Adrenal gland (tissue), 12 donors: Measurements from ENCODE around the gene ACBD6. TPM values are rescaled to one million over a fixed set of nuclear protein-coding genes. Genes with fewer than 3 reads are reported as not detected.

Experiments
- DNase-seq, 7 donors: peaks; one replicate each; pipeline ENCODE4 v3.0.0-alpha.2; 2019 to 2020
- H3K27ac ChIP-seq, 5 donors: fragments of 200-600 bp; sonication (generic) in 4 of 5; 1 replicate in 3 of 5; 2 replicates in 2 of 5; pipeline versions ENCODE4 v1.5.1 to v1.8.0; 2016 to 2020; ENCODE audit warnings: mild to moderate bottlenecking in 1 of 5
- H3K27me3 ChIP-seq: fragments of 200-600 bp; 2 replicates; pipeline ENCODE4 v1.8.0; 2021
- H3K36me3 ChIP-seq, 2 donors: fragments of 200-600 bp; replicated peaks in 1 of 2; 1 replicate in 1 of 2; 2 replicates in 1 of 2; pipeline versions ENCODE4 v1.5.1 to v1.8.0; 2018 to 2022
- H3K4me1 ChIP-seq, 2 donors: fragments of 200-600 bp; replicated peaks in 1 of 2; 1 replicate in 1 of 2; 2 replicates in 1 of 2; pipeline versions ENCODE4 v1.5.1 to v1.8.0; 2018 to 2021
- H3K4me3 ChIP-seq, 4 donors: fragments of 200-600 bp; sonication (generic) in 3 of 4; one replicate each; pipeline ENCODE4 v1.5.1; 2016 to 2018
- H3K9me3 ChIP-seq, 3 donors: fragments of 200-600 bp; sonication (generic) in 1 of 3; replicated peaks in 1 of 3; 1 replicate in 2 of 3; 2 replicates in 1 of 3; pipeline versions ENCODE4 v1.5.1 to v1.8.0; 2016 to 2021
- CTCF ChIP-seq, 6 experiments: fragments of 450-650 bp in 4 of 6; fragments of 200-600 bp in 2 of 6; sonication (generic) in 1 of 6; IDR thresholded peaks; 1 replicate in 5 of 6; 2 replicates in 1 of 6; pipeline versions ENCODE4 v1.5.1 to v1.8.0; 2016 to 2021; ENCODE audit warnings: antibody characterized with exemption in 6 of 6, mild to moderate bottlenecking in 2 of 6, moderate library complexity in 1 of 6
- POLR2A ChIP-seq, 2 donors: fragments of 450-650 bp; IDR thresholded peaks; one replicate each; pipeline ENCODE4 v1.6.1; 2017; ENCODE audit warnings: antibody characterized with exemption in 2 of 2, mild to moderate bottlenecking in 2 of 2, moderate library complexity in 1 of 2
- WGBS, 4 donors: extraction: QIAGEN DNeasy Blood & Tissue Kit in 2 of 4; methylation state at CpG; one replicate each; pipeline versions ENCODE4 v1.1.5 to v1.1.7; 2013 to 2017; 5-methylcytosine and 5-hydroxymethylcytosine counted together
- intact Hi-C, 2 donors: fragments of 100-400 bp; cut with DNase I; formaldehyde crosslinking; loops; one replicate each; pipeline versions ENCODE4 v1.14.1 to v1.15.0; 2022 to 2023
- polyA plus RNA-seq, 3 donors: library from polyadenylated mRNA; stranded (reverse); fragments of 200-250 nt in 2 of 3; fragments of 350-450 nt in 1 of 3; fragmentation: Illumina TruSeq in 1 of 3; extraction: RNeasy Lipid Tissue Mini Kit (QIAGEN cat#74804) in 1 of 3; gene quantifications; one replicate each; pipeline ENCODE4 v1.2.3, GENCODE V29; 2013 to 2014
- total RNA-seq, 9 donors: library from RNA; depleted of rRNA in 4 of 9; stranded (reverse); fragments of >200 nt in 4 of 9; fragments of 120-200 nt in 1 of 9; fragmentation: NEBNext Ultra II Directional in 1 of 9; extraction: Animal tissue kit (Norgen Biotek cat#: 25700) in 1 of 9; gene quantifications; one replicate each; pipeline versions ENCODE4 v1.1.0 to v1.2.4, GENCODE V29; 2013 to 2023
- donor health status: healthy with polysubstance abuse.
- donor health status: Bipolar disorder and iron deficiency.
- donor health status: DM: yes; HTN: yes; CAD: no.
- donor health status: DM: no; HTN: no; CAD: no.
- donor health status: DM: no; HTN: no; CAD: no.
- donor health status: DM: yes; HTN: yes; CAD: no.

The ACBD6 gene
- total and polyA plus RNA-seq, 12 donors, result 28.7 to 75.1 (median 36.6) TPM

GRCh38 chr1:180440335-180440734, 62.0 kb downstream of the ACBD6 start:
- WGBS, 4 donors, result 54 to 74% (median 72%) methylated on average over 1 of the region's 1 CpG
- no peak for DNase-seq

GRCh38 chr1:180435566-180435965, 66.8 kb downstream of the ACBD6 start:
- no peaks in the 10 kb centered on the region for H3K36me3 ChIP-seq

More at GRCh38 chr1:180440335-180440734, 62.0 kb downstream of the ACBD6 start:
- no peaks in the 10 kb centered on the region for H3K4me1 ChIP-seq
- no peak overlapping the region for H3K27ac ChIP-seq
- H3K27me3 ChIP-seq, result no peaks in the 10 kb centered on the region
- intact Hi-C loops, result no loop called here
- no peak overlapping the region for H3K4me3 ChIP-seq
- TF ChIP-seq CTCF (IDR thresholded peaks at IDR 0.05) (no peak), POLR2A (IDR thresholded peaks at IDR 0.05) (no peak)
- no peaks in the 10 kb centered on the region for H3K9me3 ChIP-seq
- no peaks in the 10 kb centered on the region for H3K36me3 ChIP-seq

GRCh38 chr1:180433873-180434272, 68.5 kb downstream of the ACBD6 start:
- DNase-seq, result no peak
- H3K9me3 ChIP-seq, result no peaks in the 10 kb centered on the region
- H3K27me3 ChIP-seq, result no peaks in the 10 kb centered on the region
- intact Hi-C loops, result no loop called here
- H3K4me1 ChIP-seq, result no peaks in the 10 kb centered on the region
- H3K4me3 ChIP-seq, result no peak overlapping the region
- H3K27ac ChIP-seq, result no peak overlapping the region
- TF ChIP-seq CTCF (IDR thresholded peaks at IDR 0.05) (no peak), POLR2A (IDR thresholded peaks at IDR 0.05) (no peak)
- 91 to 100% (median 94%) methylated on average over 2 of the region's 2 CpGs for WGBS, 4 donors
- no peaks in the 10 kb centered on the region for H3K36me3 ChIP-seq

More at GRCh38 chr1:180435566-180435965, 66.8 kb downstream of the ACBD6 start:
- no peaks in the 10 kb centered on the region for H3K4me1 ChIP-seq
- 93 to 98% (median 97%) methylated on average over 7 of the region's 7 CpGs for WGBS, 4 donors
- H3K27ac ChIP-seq, result no peak overlapping the region
- no peaks in the 10 kb centered on the region for H3K27me3 ChIP-seq
- no peak for TF ChIP-seq POLR2A (IDR thresholded peaks at IDR 0.05)
- TF ChIP-seq CTCF (IDR thresholded peaks at IDR 0.05), result no peak
- no peaks in the 10 kb centered on the region for H3K9me3 ChIP-seq
- DNase-seq, result no peak
- intact Hi-C loops, result no loop called here
- no peak overlapping the region for H3K4me3 ChIP-seq

GRCh38 chr1:180431683-180432082, 70.7 kb downstream of the ACBD6 start:
- no peak overlapping the region for H3K27ac ChIP-seq
- no peak overlapping the region for H3K4me3 ChIP-seq
- TF ChIP-seq CTCF (IDR thresholded peaks at IDR 0.05) (no peak), POLR2A (IDR thresholded peaks at IDR 0.05) (no peak)
- H3K27me3 ChIP-seq, result no peaks in the 10 kb centered on the region
- no peak for DNase-seq
- 95 to 97% (median 96%) methylated on average over 6 of the region's 6 CpGs for WGBS, 4 donors
- no peaks in the 10 kb centered on the region for H3K36me3 ChIP-seq
- intact Hi-C loops, result no loop called here
- H3K4me1 ChIP-seq, result no peaks in the 10 kb centered on the region
- no peaks in the 10 kb centered on the region for H3K9me3 ChIP-seq
